Suppressor macrophage treated with lipopolysaccharide for 1 hour (primary cell): ENCODE results near the gene B3GALNT2.
"Not testable (repeated sequence)": the region's sequence is repeated elsewhere in the genome, so short reads cannot be mapped to it uniquely, and the experiment has no call there.

ENCODE experiments used
- DNase-seq, 3 donors: peaks; one replicate each; pipeline ENCODE4 v3.0.0-alpha.2; 2020 to 2022

Gene B3GALNT2

GRCh38 chr1:235503403-235504121 is 690 bp downstream of the B3GALNT2 start:
- peak; percentile 75 to 88 (median 80) for DNase-seq

GRCh38 chr1:235502601-235503402 is 1.4 kb downstream of the B3GALNT2 start:
- DNase-seq, result peak in 2 of 3 donors; percentile 15 to 33

GRCh38 chr1:235500971-235501540 is 3.2 kb downstream of the B3GALNT2 start:
- no peak for DNase-seq

- DNase-seq, result no peak
These were observed 8.7 kb downstream of the B3GALNT2 start for GRCh38 chr1:235495551-235495950.

GRCh38 chr1:235495030-235495429 is 9.2 kb downstream of the B3GALNT2 start:
- no peak for DNase-seq

- DNase-seq, result no peak
These were observed 9.7 kb downstream of the B3GALNT2 start for GRCh38 chr1:235494531-235494930.

- no peak for DNase-seq
These were observed 12.6 kb downstream of the B3GALNT2 start for GRCh38 chr1:235491644-235492043.

- no peak for DNase-seq
These were observed 17.9 kb downstream of the B3GALNT2 start for GRCh38 chr1:235486321-235486720.

GRCh38 chr1:235485558-235485957 is 18.7 kb downstream of the B3GALNT2 start:
- DNase-seq, result no peak

- no peak for DNase-seq
These were observed 21.2 kb downstream of the B3GALNT2 start for GRCh38 chr1:235483090-235483489.

- peak; percentile 8 to 57 (median 10) for DNase-seq
These were observed 30.4 kb downstream of the B3GALNT2 start for GRCh38 chr1:235473806-235474205.

GRCh38 chr1:235470741-235471439 is 33.4 kb downstream of the B3GALNT2 start:
- DNase-seq, result no peak

GRCh38 chr1:235469897-235470296 is 34.4 kb downstream of the B3GALNT2 start:
- DNase-seq, result not testable (repeated sequence)

- DNase-seq, result no peak
These were observed 35.3 kb downstream of the B3GALNT2 start for GRCh38 chr1:235468970-235469369.

- DNase-seq, result no peak
These were observed 36.2 kb downstream of the B3GALNT2 start for GRCh38 chr1:235468004-235468403.

GRCh38 chr1:235465066-235465465 is 39.2 kb downstream of the B3GALNT2 start:
- no peak for DNase-seq

- DNase-seq, result not testable (repeated sequence)
These were observed 41.4 kb downstream of the B3GALNT2 start for GRCh38 chr1:235462832-235463231.

GRCh38 chr1:235461954-235462353 is 42.3 kb downstream of the B3GALNT2 start:
- no peak for DNase-seq

GRCh38 chr1:235460770-235461169 is 43.5 kb downstream of the B3GALNT2 start:
- DNase-seq, result peak; percentile 82 to 89 (median 89)

- DNase-seq, result not testable (repeated sequence)
These were observed 46.4 kb downstream of the B3GALNT2 start for GRCh38 chr1:235457856-235458255.

GRCh38 chr1:235455823-235456222 is 48.4 kb downstream of the B3GALNT2 start:
- no peak for DNase-seq

- DNase-seq, result no peak
These were observed 49.2 kb downstream of the B3GALNT2 start for GRCh38 chr1:235455097-235455496.

GRCh38 chr1:235454021-235454420 is 50.2 kb downstream of the B3GALNT2 start:
- no peak for DNase-seq
